GM18511 (cell line): ENCODE data around the gene FBF1.
"Not testable (repeated sequence)": the region's sequence is repeated elsewhere in the genome, so short reads cannot be mapped to it uniquely, and the experiment has no call there.

ENCODE experiments used
- ATAC-seq: cut with Tn5 transposase; IDR thresholded peaks from one replicate; pipeline ENCODE4 v1.9.1; 2021; ENCODE audit warnings: mild to moderate bottlenecking, moderate library complexity; ENCODE audit not compliant: unreplicated experiment

Gene FBF1, protein sequence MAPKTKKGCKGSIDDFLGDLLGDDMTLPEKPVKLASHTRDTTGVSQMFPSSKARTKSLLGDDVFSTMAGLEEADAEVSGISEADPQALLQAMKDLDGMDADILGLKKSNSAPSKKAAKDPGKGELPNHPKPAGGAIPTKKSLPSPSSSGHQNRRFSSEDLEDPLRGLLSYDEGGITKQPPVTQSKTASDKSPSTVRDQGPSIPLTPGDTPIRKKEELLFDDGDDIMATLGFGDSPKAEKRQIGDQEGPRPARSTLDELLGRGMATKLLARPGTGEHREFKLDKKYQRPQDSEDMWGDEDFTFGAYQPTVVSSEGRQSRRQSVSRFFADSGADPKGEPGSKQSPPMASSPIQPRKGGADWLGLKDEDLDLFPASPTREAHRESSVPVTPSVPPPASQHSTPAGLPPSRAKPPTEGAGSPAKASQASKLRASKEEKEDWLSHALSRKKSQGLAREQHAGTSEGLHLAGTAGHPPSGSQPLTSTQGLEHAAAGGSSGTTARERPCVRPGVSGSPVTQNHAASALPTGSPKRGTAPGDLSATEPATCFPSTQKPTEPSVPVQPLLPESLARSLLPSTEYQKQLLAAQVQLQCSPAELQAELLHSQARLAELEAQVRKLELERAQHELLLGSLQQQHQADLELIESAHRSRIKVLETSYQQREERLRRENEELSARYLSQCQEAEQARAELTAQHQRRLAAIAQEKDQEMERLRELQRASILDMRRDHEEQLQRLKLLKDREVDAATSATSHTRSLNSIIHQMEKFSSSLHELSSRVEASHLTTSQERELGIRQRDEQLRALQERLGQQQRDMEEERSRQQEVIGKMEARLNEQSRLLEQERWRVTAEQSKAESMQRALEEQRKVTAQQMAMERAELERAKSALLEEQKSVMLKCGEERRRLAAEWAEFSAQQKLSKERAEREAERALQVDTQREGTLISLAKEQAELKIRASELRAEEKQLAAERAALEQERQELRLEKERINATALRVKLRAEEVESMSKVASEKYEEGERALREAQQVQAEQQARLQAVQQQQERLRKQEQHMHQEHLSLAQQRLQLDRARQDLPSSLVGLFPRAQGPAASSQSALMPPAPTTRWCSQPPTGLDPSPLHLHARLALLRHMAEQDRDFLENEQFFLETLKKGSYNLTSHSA

GRCh38 chr17:75940727-75941441 lies at the start of gene FBF1:
TSS of gene FBF1 (minus strand) at chr17:75941042. CDS start at chr17:75938149, 2,893 bp downstream.
- peak; percentile 97 for ATAC-seq

DNA sequence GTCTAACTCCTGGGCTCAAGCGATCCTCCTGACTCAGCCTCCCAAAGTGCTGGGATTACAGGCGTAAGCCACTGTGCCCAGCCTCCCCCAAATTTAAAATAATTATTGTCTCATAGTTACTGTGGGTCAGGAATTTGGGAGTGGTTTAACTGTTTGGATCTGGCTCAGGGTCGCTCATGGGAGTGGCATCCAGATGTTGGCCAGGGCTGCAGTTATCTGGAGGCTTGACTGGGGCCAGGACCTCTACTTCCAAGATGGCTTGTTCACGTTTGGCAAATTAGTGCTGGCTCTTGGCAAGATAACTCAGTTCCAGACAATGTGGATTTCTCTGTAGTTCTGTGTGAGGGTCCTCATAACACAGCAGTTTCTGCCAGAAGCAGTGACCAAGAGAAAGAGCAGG lies 46.2 kb upstream of the FBF1 start:
- no peak for ATAC-seq

DNA sequence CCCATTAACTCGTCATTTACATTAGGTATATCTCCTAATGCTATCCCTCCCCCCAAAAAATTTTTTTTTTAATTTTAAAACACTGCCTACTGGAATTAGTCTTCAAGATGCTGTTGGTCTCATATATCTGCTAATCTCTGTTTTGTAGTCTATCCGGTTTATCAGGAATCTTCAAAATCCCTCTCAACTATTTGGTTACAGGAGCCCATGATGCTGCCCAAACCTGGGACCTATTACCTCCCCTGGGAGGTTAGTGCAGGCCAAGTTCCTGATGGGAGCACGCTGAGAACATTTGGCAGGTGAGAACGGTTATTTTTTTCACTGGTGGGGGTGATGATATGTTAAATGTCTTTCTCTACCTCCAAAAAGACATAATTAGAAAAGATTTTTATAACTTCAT lies 45.1 kb upstream of the FBF1 start:
- ATAC-seq: no peak

DNA sequence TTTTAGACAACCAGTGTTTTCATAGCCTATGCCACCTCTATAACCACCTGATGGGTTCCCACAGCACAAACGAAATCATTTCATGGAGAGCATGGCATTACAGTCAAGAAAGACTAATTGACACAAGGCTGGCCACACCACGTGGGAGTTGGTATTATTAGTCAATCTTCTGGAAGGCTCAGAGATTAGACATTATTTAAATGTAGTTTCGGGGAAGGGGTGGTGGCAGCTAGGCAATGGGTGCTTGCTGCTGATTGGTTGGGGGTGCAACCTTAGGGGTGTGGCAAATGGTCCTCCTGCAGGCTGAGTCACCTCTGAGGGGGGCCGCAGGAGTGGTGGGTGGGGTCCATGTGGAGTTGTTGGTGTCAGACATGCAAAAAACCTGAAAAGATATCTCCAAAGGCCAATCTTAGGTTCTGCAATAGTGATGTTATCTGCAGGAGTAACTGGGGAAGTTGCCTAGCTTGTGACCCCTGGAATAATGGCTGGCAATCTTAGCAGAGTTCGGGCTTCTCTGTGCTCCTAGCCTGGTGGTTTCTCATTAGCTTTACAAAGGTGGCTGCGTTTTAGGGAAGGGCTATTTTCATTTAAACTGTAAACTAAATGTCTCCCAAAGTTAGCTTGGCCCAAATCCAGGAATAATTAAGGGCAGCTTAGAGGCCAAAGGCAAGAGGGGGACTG lies 42.8 kb upstream of the FBF1 start:
- no peak for ATAC-seq

DNA sequence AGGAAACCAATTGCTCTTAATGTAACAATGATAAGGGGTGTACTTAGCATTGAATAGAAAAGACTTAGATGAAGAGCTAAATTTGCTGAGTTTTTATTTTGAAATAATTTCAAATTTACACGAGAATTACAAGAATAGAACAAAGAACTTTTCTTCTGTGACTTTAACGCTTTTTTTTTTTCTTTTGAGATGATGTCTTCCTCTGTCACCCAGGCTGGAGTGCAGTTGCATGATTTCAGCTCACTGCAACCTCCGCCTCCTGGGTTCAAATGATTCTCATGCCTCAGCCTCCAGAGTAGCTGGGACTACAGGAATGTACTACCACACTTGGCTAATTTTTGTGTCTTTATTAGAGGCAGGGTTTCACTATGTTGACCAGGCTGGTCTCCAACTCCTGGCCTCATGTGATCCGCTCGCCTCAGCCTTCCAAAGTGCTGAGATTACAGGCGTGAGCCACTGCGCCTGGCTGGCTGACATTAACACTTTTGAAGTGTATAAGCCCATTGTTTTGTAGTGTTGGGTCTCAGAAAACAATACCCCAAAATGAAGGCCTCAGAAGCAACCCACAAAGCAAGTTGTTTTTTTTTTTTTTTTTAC lies 40.3 kb upstream of the FBF1 start:
- no peak for ATAC-seq

DNA sequence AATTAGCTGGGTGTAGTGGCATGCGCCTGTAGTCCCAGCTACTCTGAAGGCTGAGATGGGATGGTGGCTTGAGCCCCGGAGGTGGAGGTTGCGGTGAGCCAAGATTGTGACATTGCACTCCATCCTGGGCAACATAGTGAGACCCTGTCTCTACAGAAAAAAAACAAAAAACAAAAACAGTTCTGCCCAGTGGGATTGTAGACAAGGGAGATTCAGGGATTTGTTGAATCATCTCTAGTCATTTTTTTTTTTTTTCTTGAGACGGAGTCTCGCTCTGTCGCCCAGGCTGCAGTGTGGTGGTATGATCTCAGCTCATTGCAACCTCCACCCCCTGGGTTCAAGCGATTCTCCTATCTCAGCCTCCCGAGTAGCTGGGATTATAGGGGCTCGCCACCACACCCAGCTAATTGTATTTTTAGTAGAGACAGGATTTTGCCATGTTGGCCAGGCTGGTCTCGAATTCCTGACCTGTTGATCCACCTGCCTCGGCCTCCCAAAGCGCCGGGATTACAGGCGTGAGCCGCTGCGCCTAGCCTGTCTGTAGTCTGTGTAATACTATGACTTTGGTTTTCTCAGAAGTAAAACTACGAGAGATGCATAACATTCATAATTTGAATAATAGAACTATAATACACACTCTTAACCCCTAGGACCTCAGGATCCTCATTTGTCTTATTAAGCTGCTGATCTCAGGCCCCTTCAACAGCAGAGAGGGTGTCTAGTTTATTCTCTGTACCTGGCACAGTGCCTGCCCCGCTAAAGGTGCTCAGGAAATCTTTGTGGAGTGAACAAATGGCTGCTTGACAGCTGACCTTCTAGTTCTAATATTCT lies 39.6 kb upstream of the FBF1 start:
- ATAC-seq: no peak

GRCh38 chr17:75979705-75980187 lies 38.9 kb upstream of the FBF1 start:
- peak; percentile 23 for ATAC-seq

DNA sequence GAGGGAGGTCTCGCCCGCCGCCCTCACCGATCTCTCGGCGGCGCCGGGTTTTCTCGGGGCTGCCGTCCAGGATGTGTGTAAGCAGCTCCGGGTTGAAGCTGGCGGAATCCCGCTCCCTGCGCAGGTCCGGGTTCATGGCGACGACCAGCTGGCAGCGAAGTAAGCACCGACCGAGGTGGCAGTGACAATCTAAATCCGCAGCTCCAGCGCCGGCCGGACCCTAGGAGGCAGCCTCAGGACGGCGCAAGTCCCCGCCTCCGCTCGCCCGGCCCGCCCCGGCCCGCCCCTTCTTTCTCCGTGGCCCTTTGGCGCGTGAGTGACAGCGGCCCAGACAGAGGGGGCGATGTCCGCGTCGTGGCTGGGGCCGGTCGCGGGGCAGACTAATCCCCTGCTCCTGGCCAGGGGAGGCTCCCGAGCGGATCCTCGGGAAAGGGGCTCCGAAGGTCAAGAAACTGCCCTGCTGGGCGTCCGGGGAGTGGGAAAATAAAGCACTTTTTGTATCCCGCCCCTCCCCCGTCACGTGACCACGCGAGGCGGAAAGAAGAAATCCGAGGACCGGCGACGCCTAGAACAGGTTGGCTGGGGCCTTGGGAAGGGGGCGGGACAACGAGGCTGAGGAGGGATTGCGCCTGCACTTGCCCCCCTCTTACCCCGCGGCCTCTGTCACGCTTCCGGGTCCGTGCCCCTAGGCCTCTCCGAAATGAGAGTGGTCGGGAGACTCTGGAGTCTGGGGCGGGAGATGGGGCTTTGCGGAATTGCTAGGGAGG lies 38.3 kb upstream of the FBF1 start, which contains the start of the genes ACOX1 and TEN1:
TSS of gene ACOX1 (minus strand) at position 229 of the 767 bp plus-strand sequence. CDS start at position 136, 93 bp downstream.
TSS of gene TEN1 (plus strand) at position 303 of the 767 bp plus-strand sequence. CDS start 6,953 bp downstream, outside the sequence.
- ATAC-seq: peak; percentile 90

DNA sequence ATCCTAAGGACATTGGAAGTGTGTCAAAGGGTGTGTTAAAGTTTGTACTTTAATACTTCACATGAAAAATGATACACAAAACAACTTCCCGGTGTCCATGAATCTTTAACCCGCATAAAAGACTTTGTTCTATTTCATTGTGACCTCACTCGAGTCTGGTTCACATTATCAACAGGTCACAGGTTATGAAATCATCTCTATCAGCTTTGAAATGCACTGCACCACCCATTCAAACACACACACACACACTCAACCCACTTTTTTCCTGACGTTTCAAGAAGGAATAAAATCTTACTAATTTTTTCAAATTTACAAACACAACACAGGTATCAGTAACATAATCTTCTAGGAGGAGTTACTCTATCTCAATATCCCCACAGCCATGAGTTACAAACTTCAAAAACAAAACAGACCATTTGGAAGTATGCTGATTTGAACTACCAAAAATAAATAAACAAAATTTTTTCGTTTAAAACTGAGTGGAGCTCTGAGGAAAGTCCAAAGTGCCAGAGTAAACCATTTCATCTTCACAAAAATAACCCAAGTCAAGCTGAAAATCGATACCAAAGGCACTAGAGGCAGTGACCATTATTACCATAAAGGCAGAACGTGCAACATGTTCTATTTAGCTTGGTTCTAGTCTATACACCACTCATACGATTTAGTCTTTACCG lies 35.5 kb upstream of the FBF1 start:
- no peak for ATAC-seq

DNA sequence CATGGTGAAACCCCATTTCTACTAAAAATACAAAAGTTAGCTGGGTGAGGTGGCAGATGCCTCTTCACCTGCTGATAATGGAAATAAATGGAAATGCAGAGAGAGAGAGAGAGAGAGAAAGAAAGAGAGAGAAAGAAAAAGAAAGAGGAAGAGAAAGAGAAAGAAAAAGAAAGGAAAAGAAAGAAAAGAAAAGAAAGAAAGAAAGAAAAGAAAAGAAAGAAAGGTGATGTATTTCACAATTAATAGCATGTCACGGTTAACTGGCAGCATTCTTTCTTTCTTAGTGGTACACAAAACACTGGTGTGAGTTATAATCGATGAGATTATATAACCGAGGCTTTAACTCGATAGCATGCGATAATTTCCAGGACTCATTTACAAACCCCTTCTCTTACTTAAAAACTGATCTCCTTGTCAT lies 34.9 kb upstream of the FBF1 start:
- ATAC-seq: no peak

- not testable (repeated sequence) for ATAC-seq
These were observed 34.3 kb upstream of the FBF1 start for GRCh38 chr17:75975187-75975586.

GRCh38 chr17:75970626-75971025 lies 29.8 kb upstream of the FBF1 start:
- no peak for ATAC-seq

DNA sequence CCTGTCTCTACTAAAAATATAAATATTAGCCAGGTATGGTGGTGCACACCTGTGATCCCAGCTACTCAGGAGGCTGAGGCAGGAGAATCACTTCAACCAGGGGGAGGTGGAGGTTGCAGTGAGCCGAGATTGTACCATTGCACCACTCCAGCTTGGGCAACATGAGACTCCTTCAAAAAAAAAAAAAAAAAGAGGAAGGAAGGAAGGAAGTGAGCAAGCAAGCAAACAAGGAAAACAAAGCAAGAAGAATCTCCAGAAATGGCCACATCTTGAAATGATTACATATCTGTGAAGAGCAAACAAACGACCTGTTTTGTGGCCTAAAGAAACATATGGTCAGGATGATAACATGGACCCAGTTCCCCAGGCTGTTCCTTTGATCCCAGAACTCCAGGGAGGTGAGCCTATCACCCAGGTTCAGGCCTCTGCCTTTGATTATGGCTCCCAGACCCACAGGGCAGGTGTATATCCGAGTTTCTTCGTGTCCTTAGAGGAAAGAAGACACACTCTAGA lies 29.2 kb upstream of the FBF1 start:
- ATAC-seq: no peak

GRCh38 chr17:75969044-75969443 lies 28.2 kb upstream of the FBF1 start:
- not testable (repeated sequence) for ATAC-seq

- ATAC-seq: no peak
These were observed 24.6 kb upstream of the FBF1 start for GRCh38 chr17:75965468-75965867.

DNA sequence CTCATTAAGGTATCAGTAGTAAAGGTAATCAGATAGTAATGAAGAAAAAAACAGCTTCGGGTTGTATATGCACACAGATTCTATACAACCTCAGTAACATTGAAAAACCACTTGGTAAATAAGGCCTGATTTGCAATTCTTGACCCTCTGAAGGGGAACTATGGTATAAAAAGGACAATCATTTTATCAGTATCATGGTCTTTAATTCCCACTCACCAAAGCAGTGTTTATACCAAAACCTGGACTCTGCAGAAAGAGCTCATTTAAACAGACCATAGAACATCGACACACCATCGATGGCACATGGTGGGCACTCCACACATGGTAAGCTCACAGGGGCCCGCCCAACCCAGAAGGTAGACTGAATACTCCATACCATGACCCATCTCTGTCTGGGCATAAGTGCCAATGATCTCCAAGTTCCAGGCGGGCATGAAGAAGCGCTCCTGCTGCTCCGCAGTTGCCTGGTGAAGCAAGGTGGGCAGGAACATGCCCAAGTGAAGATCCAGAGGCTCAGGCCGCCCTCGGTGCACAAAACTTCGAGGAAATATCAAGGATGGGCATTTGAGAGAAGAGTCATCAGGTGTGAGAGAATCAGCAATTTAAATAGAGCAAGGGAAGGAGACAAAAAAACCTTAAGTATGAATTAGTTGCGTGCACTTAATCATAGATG lies 19.1 kb upstream of the FBF1 start:
- no peak for ATAC-seq
